ENCODE data around the gene PALD1. TPM values are rescaled to one million over a fixed set of nuclear protein-coding genes. Genes with fewer than 3 reads are reported as not detected.

The PALD1 gene
- total and polyA plus RNA-seq, 2 of the 4 experiments (the other 2 are of a cell fraction) = 0.12 to 0.18 TPM

GRCh38 chr10:70567603-70568002, 89.0 kb downstream of the PALD1 start:
- H3K27ac ChIP-seq (ENCODE audit: insufficient read depth, low read length) = no peak overlapping the region
- WGBS, 2 experiments (ENCODE audit: extremely low coverage in 2 of 2, insufficient read length in 1 of 2) = 57% methylated on average over 4 of the region's 4 CpGs; no CpG with 5 or more reads in 1 of the 2 experiments
- no peak overlapping the region for H4K91ac ChIP-seq (ENCODE audit: insufficient read depth, low read depth, low read length)
- no peak overlapping the region for H3K9ac ChIP-seq (ENCODE audit: low read depth, low read length)
- H3K23ac ChIP-seq (ENCODE audit: low read depth, low read length) = no peak overlapping the region
- no peak overlapping the region for H2AFZ ChIP-seq (replicated peaks; ENCODE audit: low read length, poor library complexity)
- ATAC-seq (ENCODE audit: low read depth) (no peak), DNase-seq (no peak)
- H3K36me3 ChIP-seq (ENCODE audit: control insufficient read depth, insufficient read depth, low read length) = no peaks in the 10 kb centered on the region
- H3K4ac ChIP-seq (ENCODE audit: low read depth, low read length) = no peak overlapping the region
- no peak overlapping the region for H3K18ac ChIP-seq (ENCODE audit: low read depth, low read length)
- H2BK20ac ChIP-seq (ENCODE audit: low read depth, low read length) = no peak overlapping the region
- CTCF ChIA-PET = no interaction called here
- no peak overlapping the region for H2AK9ac ChIP-seq (replicated peaks; ENCODE audit: low read depth, low read length, poor library complexity)
- H3K27me3 ChIP-seq (ENCODE audit: control insufficient read depth, insufficient read depth, low read length) = peaks cover 24% of the 10 kb centered on the region
- dilution Hi-C loops (cut with HindIII; ENCODE audit: low sequenced_read_pairs, unreplicated experiment) = no loop called here
- POLR2A ChIA-PET (ENCODE audit: unreplicated experiment) = no interaction called here
- H2BK5ac ChIP-seq (ENCODE audit: low read depth, low read length, poor library complexity, severe bottlenecking) = no peak overlapping the region
- H4K5ac ChIP-seq (ENCODE audit: low read depth, low read length) = no peak overlapping the region
- TF ChIP-seq USF2 (IDR thresholded peaks at IDR 0.05; ENCODE audit: low read depth, low read length) (no peak), MAFK (IDR thresholded peaks at IDR 0.05; ENCODE audit: low read depth, low read length) (no peak), BHLHE40 (IDR thresholded peaks at IDR 0.05; ENCODE audit: low read depth, low read length) (no peak), CHD1 (IDR thresholded peaks at IDR 0.05; ENCODE audit: low read depth, low read length) (no peak), FOS (IDR thresholded peaks at IDR 0.05; ENCODE audit: low read depth, low read length) (no peak), CTCF (conservative IDR thresholded peaks at IDR 0.05; ENCODE audit: low read depth, low read length) (no peak), POLR2A (IDR thresholded peaks at IDR 0.05; ENCODE audit: low read depth, low read length) (no peak)
- TF ChIP-seq, protein P1, sequence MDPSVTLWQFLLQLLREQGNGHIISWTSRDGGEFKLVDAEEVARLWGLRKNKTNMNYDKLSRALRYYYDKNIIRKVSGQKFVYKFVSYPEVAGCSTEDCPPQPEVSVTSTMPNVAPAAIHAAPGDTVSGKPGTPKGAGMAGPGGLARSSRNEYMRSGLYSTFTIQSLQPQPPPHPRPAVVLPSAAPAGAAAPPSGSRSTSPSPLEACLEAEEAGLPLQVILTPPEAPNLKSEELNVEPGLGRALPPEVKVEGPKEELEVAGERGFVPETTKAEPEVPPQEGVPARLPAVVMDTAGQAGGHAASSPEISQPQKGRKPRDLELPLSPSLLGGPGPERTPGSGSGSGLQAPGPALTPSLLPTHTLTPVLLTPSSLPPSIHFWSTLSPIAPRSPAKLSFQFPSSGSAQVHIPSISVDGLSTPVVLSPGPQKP (IDR thresholded peaks at IDR 0.05; ENCODE audit: borderline replicate concordance, low read depth, low read length) = no peak
- no peak overlapping the region for H2BK15ac ChIP-seq (ENCODE audit: low read depth, low read length)
- no peaks in the 10 kb centered on the region for H4K20me1 ChIP-seq (ENCODE audit: insufficient read depth, low read length)
- H3K14ac ChIP-seq (replicated peaks; ENCODE audit: low read depth, low read length) = no peak overlapping the region
- no peak overlapping the region for H2BK120ac ChIP-seq (ENCODE audit: low read depth, low read length)
- H3K56ac ChIP-seq (ENCODE audit: extremely low read depth, insufficient read depth, low read length) = 0 out of 2 replicates have a peak overlapping the region, but pooled peaks have one; percentile 17
- H3K9me3 ChIP-seq (ENCODE audit: control insufficient read depth, insufficient read depth, low read length) = no peaks in the 10 kb centered on the region
- H3K4me2 ChIP-seq (ENCODE audit: low read depth, low read length) = no peak overlapping the region
- intact Hi-C loops (cut with micrococcal nuclease) = no loop called here
- H3K4me3 ChIP-seq (ENCODE audit: insufficient read depth, low read depth, low read length) = no peak overlapping the region
- H2AK5ac ChIP-seq (ENCODE audit: low read depth, low read length) = no peak overlapping the region
- in situ Hi-C loops (cut with MboI; ENCODE audit: low sequenced_read_pairs) = no loop called here
- H3K79me1 ChIP-seq (ENCODE audit: low read depth in 1 of 2, low read length in 2 of 2) = no peaks in the 10 kb centered on the region
- no peak overlapping the region for H4K8ac ChIP-seq (ENCODE audit: low read depth in 2 of 2, low read length in 2 of 2)
- BruUV-seq (replicated peaks) = no TSS peak
- no peaks in the 10 kb centered on the region for H3K4me1 ChIP-seq (ENCODE audit: control insufficient read depth, insufficient read depth, low read length)
- no peaks in the 10 kb centered on the region for H3K9me1 ChIP-seq (ENCODE audit: insufficient read depth, low read length)

Data from IMR-90 (cell line).